Ramos (cell line): Measurements from ENCODE around the gene FAM171A2.
"Not testable (repeated sequence)": the region's sequence is repeated elsewhere in the genome, so short reads cannot be mapped to it uniquely, and the experiment has no call there.

Experiments used
- in situ Hi-C: fragments of 300-500 bp; cut with MboI; formaldehyde crosslinking; loops from one replicate; pipeline ENCODE4 v1.14.3; 2022; ENCODE audit warnings: low sequenced_read_pairs; ENCODE audit not compliant: unreplicated experiment

The FAM171A2 gene

GRCh38 chr17:44348234-44348987 is 15.2 kb downstream of the FAM171A2 start:
- in situ Hi-C loops = no loop called here

- in situ Hi-C loops = not testable (repeated sequence)
Measured at GRCh38 chr17:44347206-44348055, 16.2 kb downstream of the FAM171A2 start.

- in situ Hi-C loops = no loop called here
Measured at GRCh38 chr17:44346064-44346844, 17.4 kb downstream of the FAM171A2 start.

GRCh38 chr17:44345454-44346026 is 18.1 kb downstream of the FAM171A2 start:
- in situ Hi-C loops = no loop called here

GRCh38 chr17:44344939-44345453 is 18.7 kb downstream of the FAM171A2 start, which contains the start of gene GRN:
GRN (plus strand) TSS chr17:44345302; CDS start chr17:44349165, 3,863 bp downstream.
- in situ Hi-C loops = no loop called here

GRCh38 chr17:44343510-44344209 is 20.0 kb downstream of the FAM171A2 start:
- in situ Hi-C loops = no loop called here

- in situ Hi-C loops = not testable (repeated sequence)
Measured at GRCh38 chr17:44340553-44340952, 23.1 kb downstream of the FAM171A2 start.

- in situ Hi-C loops = no loop called here
Measured at GRCh38 chr17:44338702-44339101, 25.0 kb downstream of the FAM171A2 start.

- in situ Hi-C loops = no loop called here
Measured at GRCh38 chr17:44335968-44336367, 27.7 kb downstream of the FAM171A2 start.

GRCh38 chr17:44335564-44335963 is 28.1 kb downstream of the FAM171A2 start:
- in situ Hi-C loops = no loop called here

- in situ Hi-C loops = no loop called here
Measured at GRCh38 chr17:44334727-44335126, 28.9 kb downstream of the FAM171A2 start.

GRCh38 chr17:44334315-44334714 is 29.3 kb downstream of the FAM171A2 start:
- in situ Hi-C loops = no loop called here

- in situ Hi-C loops = no loop called here
Measured at GRCh38 chr17:44333371-44333770, 30.3 kb downstream of the FAM171A2 start.

GRCh38 chr17:44331249-44331760 is 32.3 kb downstream of the FAM171A2 start:
- in situ Hi-C loops = no loop called here

- in situ Hi-C loops = not testable (repeated sequence)
Measured at GRCh38 chr17:44330263-44330662, 33.4 kb downstream of the FAM171A2 start.

GRCh38 chr17:44329516-44329915 is 34.1 kb downstream of the FAM171A2 start:
- in situ Hi-C loops = not testable (repeated sequence)

GRCh38 chr17:44327715-44328449 is 35.8 kb downstream of the FAM171A2 start:
- in situ Hi-C loops = no loop called here

- in situ Hi-C loops = no loop called here
Measured at GRCh38 chr17:44326861-44327444, 36.7 kb downstream of the FAM171A2 start.
